Spleen (tissue), 11 donors: ENCODE data around the gene NCF2. TPM values are rescaled to one million over a fixed set of nuclear protein-coding genes. Genes with fewer than 3 reads are reported as not detected.

Source experiments
- DNase-seq: peaks from one replicate; pipeline ENCODE4 v3.0.0-alpha.2; 2020
- H3K27ac ChIP-seq, 8 donors: fragments of 200-600 bp; sonication (generic) in 7 of 8; 1 replicate in 4 of 8; 2 replicates in 4 of 8; pipeline versions ENCODE4 v1.5.0 to v1.8.0; 2016 to 2021; ENCODE audit warnings: inconsistent platforms in 4 of 8, mild to moderate bottlenecking in 4 of 8, moderate library complexity in 1 of 8
- H3K27me3 ChIP-seq, 7 donors: fragments of 200-600 bp; sonication (generic) in 6 of 7; replicated peaks in 1 of 7; 1 replicate in 4 of 7; 2 replicates in 3 of 7; pipeline versions ENCODE4 v1.5.0 to v1.8.0; 2016 to 2021; ENCODE audit warnings: inconsistent platforms in 3 of 7, mild to moderate bottlenecking in 1 of 7
- H3K36me3 ChIP-seq, 6 donors: fragments of 200-600 bp; sonication (generic) in 5 of 6; 1 replicate in 4 of 6; 2 replicates in 2 of 6; pipeline versions ENCODE4 v1.5.0 to v1.8.0; 2016 to 2021; ENCODE audit warnings: inconsistent platforms in 2 of 6
- H3K4me1 ChIP-seq, 6 donors: fragments of 200-600 bp; sonication (generic) in 5 of 6; 1 replicate in 3 of 6; 2 replicates in 3 of 6; pipeline versions ENCODE4 v1.5.0 to v1.8.0; 2016 to 2021; ENCODE audit warnings: inconsistent platforms in 3 of 6
- H3K4me3 ChIP-seq, 8 donors: fragments of 200-600 bp; sonication (generic) in 7 of 8; 1 replicate in 4 of 8; 2 replicates in 4 of 8; pipeline versions ENCODE4 v1.5.0 to v1.8.0; 2016 to 2021; ENCODE audit warnings: inconsistent platforms in 4 of 8, mild to moderate bottlenecking in 4 of 8, moderate library complexity in 2 of 8
- H3K9me3 ChIP-seq, 8 donors: fragments of 200-600 bp; sonication (generic) in 7 of 8; 1 replicate in 4 of 8; 2 replicates in 4 of 8; pipeline versions ENCODE4 v1.5.0 to v1.8.0; 2016 to 2021; ENCODE audit warnings: inconsistent platforms in 4 of 8
- POLR2A ChIP-seq, 3 donors: fragments of 450-650 bp; IDR thresholded peaks; one replicate each; pipeline ENCODE4 v1.5.1; 2017; ENCODE audit warnings: antibody characterized with exemption in 3 of 3, mild to moderate bottlenecking in 1 of 3
- POLR2AphosphoS5 ChIP-seq, 3 donors: sonication (generic); formaldehyde crosslinking; IDR thresholded peaks; one replicate each; pipeline ENCODE4 v1.5.1; 2017; ENCODE audit warnings: antibody characterized with exemption in 3 of 3
- WGBS, 5 donors: extraction: QIAGEN DNeasy Blood & Tissue Kit in 3 of 5; methylation state at CpG; one replicate each; pipeline versions ENCODE4 v1.1.5 to v1.1.7; 2013 to 2018; 5-methylcytosine and 5-hydroxymethylcytosine counted together
- intact Hi-C: fragments of 100-400 bp; cut with DNase I; formaldehyde crosslinking; loops from one replicate; pipeline ENCODE4 v1.15.0; 2023; ENCODE audit warnings: low total_unique reads
- polyA plus RNA-seq, 3 donors: library from polyadenylated mRNA; stranded (reverse); fragments of 200-250 nt; gene quantifications; one replicate each; pipeline ENCODE4 v1.2.1, GENCODE V29; 2013
- total RNA-seq, 7 donors: library from RNA; depleted of rRNA in 3 of 7; stranded (reverse); fragments of >200 nt in 3 of 7; fragmentation: NEBNext Ultra II Directional in 4 of 7; extraction: Animal tissue kit (Norgen Biotek cat#: 25700) in 4 of 7; gene quantifications; one replicate each; pipeline versions ENCODE4 v1.1.0 to v1.2.1, GENCODE V29; 2016 to 2021
- TF ChIP-seq, protein P1 (sequence below), 11 experiments: fragments of 200-600 bp in 7 of 11; fragments of 450-650 bp in 4 of 11; sonication (generic) in 4 of 11; IDR thresholded peaks in 8 of 11; conservative IDR thresholded peaks in 3 of 11; 1 replicate in 7 of 11; 2 replicates in 4 of 11; pipeline versions ENCODE4 v1.4.0 to v1.8.0; 2016 to 2021; ENCODE audit warnings: antibody characterized with exemption in 11 of 11, inconsistent platforms in 4 of 11, mild to moderate bottlenecking in 1 of 11
- donor health status: healthy with polysubstance abuse.
- donor health status: DM: no; HTN: no; CAD: no; lungs with moderate emphysema.
- donor health status: DM: no; HTN: no; CAD: no.
- donor health status: Bipolar disorder and iron deficiency.
- donor health status: healthy.
- donor health status: DM: no; HTN: no; CAD: no.
- donor health status: DM: yes; HTN: yes; CAD: no.

NCF2 gene
- total and polyA plus RNA-seq, 10 donors, result 14.9 to 232 (median 99.0) TPM

DNA sequence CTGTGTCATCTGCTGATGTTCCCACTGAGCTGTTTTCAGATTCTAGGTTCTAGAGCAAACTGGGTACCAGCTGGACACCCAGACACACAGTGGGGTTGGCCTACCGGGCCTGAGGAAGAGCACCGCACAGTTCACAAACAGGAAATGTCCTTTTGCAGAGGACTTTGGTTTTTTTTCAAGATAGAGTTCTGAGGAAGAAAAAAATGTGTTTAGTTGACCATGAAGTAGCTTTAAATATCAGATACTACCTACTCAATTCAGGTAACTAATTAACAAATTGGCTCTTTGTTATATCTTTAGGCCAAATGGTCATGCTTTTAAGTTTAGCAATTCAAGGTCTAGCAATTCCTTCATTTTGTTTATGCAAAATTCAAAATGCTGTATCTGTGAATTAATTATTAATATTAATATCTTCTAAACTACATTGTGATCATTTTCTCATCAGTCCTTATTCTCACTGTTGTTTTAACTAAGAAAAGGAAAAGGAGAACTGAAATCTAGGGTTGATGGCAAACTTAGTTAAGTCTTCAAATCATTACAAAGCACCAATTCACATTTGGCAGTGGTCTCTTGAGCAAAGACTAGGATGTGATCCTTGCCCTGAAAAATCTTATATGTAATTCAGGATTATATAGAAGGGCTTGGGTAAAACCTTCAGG lies 17.2 kb upstream of the NCF2 start:
- intact Hi-C loops, result no loop called here
- H3K27ac ChIP-seq, result peak overlapping the region in 7 of 8 donors; percentile 22 to 94 (median 85)
- H3K4me3 ChIP-seq, result peak overlapping the region in 1 of 8 donors; percentile 58
- DNase-seq, result no peak
- 5 to 39% (median 22%) methylated on average over 2 of the region's 2 CpGs for WGBS, 5 donors
- H3K36me3 ChIP-seq, result no peaks in the 10 kb centered on the region
- no peaks in the 10 kb centered on the region for H3K27me3 ChIP-seq
- H3K9me3 ChIP-seq, result no peaks in the 10 kb centered on the region
- TF ChIP-seq, protein P1, sequence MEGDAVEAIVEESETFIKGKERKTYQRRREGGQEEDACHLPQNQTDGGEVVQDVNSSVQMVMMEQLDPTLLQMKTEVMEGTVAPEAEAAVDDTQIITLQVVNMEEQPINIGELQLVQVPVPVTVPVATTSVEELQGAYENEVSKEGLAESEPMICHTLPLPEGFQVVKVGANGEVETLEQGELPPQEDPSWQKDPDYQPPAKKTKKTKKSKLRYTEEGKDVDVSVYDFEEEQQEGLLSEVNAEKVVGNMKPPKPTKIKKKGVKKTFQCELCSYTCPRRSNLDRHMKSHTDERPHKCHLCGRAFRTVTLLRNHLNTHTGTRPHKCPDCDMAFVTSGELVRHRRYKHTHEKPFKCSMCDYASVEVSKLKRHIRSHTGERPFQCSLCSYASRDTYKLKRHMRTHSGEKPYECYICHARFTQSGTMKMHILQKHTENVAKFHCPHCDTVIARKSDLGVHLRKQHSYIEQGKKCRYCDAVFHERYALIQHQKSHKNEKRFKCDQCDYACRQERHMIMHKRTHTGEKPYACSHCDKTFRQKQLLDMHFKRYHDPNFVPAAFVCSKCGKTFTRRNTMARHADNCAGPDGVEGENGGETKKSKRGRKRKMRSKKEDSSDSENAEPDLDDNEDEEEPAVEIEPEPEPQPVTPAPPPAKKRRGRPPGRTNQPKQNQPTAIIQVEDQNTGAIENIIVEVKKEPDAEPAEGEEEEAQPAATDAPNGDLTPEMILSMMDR (IDR thresholded peaks at IDR 0.05 in 8 of 11, conservative IDR thresholded peaks at IDR 0.05 in 3 of 11), result no peak
- TF ChIP-seq POLR2A (IDR thresholded peaks at IDR 0.05) (no peak), POLR2AphosphoS5 (IDR thresholded peaks at IDR 0.05) (no peak)
- H3K4me1 ChIP-seq, result peaks cover 0 to 80% (median 35%) of the 10 kb centered on the region in 6 donors

DNA sequence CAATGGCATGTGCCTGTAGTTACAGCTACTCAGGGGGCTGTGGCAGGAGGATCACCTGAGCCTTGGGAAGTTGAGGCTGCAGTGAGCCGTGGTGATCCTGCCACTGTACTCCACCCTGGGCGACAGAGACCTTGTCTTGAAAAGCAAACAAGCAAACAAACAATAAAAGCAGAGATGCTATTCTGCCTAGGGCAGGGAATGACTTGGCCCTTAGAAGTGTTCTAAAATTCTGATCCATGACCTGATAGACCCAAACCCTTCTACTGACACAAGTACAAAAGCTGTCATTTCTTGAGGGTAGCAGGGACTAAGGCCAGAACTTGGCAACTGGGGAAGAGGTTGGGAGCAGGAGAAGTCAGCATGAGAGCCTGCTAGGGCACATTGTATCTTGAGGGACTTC lies 15.6 kb upstream of the NCF2 start:
- Histone ChIP-seq H3K27ac (peak overlapping the region in 7 of 8 donors; percentile 76 to 94 (median 85)), H3K4me1 (peaks cover 0 to 92% (median 36%) of the 10 kb centered on the region in 6 donors)

DNA sequence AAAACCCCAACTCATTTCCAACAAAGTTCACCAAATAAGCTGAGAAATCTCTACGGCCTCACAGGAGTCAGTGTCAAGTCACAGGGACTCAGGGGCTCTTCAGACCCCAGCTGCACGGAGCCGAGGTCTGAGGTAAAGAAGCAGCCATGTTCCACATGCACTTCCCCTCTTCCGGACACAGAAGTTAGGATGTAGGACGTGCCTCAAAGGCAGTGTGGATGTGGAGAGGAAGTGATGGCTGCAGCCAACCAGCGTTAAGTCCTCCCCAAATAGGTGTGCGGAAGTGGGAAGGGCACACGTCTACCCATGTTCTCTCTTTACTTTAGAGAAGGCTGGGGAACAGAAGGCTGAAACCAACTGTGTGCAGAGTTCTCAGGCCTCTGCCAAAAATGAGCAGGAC lies 14.6 kb upstream of the NCF2 start:
- H3K4me1 ChIP-seq, result peaks cover 0 to 87% (median 31%) of the 10 kb centered on the region in 6 donors
- intact Hi-C loops, result no loop called here
- H3K36me3 ChIP-seq, result no peaks in the 10 kb centered on the region
- 40 to 76% (median 54%) methylated on average over 8 of the region's 8 CpGs for WGBS, 5 donors
- TF ChIP-seq, protein P1 (IDR thresholded peaks at IDR 0.05 in 8 of 11, conservative IDR thresholded peaks at IDR 0.05 in 3 of 11), result no peak
- TF ChIP-seq POLR2A (IDR thresholded peaks at IDR 0.05) (no peak), POLR2AphosphoS5 (IDR thresholded peaks at IDR 0.05) (peak in 2 of 3 donors; percentile 16 to 38)
- no peaks in the 10 kb centered on the region for H3K9me3 ChIP-seq
- H3K27ac ChIP-seq, result peak overlapping the region in 7 of 8 donors; percentile 76 to 94 (median 85)
- H3K27me3 ChIP-seq, result no peaks in the 10 kb centered on the region
- DNase-seq, result peak; percentile 83
- peak overlapping the region in 1 of 8 donors; percentile 58 for H3K4me3 ChIP-seq

More for the DNA sequence above, 15.6 kb upstream of the NCF2 start:
- intact Hi-C loops, result no loop called here
- WGBS, 5 donors, result 90 to 97% (median 94%) methylated on average over 2 of the region's 2 CpGs
- DNase-seq, result no peak
- Histone ChIP-seq H3K9me3 (no peaks in the 10 kb centered on the region), H3K27me3 (no peaks in the 10 kb centered on the region), H3K4me3 (peak overlapping the region in 1 of 8 donors; percentile 58), H3K36me3 (no peaks in the 10 kb centered on the region)
- no peak for TF ChIP-seq POLR2AphosphoS5 (IDR thresholded peaks at IDR 0.05)
- TF ChIP-seq, protein P1 (IDR thresholded peaks at IDR 0.05 in 8 of 11, conservative IDR thresholded peaks at IDR 0.05 in 3 of 11), result no peak
- no peak for TF ChIP-seq POLR2A (IDR thresholded peaks at IDR 0.05)

DNA sequence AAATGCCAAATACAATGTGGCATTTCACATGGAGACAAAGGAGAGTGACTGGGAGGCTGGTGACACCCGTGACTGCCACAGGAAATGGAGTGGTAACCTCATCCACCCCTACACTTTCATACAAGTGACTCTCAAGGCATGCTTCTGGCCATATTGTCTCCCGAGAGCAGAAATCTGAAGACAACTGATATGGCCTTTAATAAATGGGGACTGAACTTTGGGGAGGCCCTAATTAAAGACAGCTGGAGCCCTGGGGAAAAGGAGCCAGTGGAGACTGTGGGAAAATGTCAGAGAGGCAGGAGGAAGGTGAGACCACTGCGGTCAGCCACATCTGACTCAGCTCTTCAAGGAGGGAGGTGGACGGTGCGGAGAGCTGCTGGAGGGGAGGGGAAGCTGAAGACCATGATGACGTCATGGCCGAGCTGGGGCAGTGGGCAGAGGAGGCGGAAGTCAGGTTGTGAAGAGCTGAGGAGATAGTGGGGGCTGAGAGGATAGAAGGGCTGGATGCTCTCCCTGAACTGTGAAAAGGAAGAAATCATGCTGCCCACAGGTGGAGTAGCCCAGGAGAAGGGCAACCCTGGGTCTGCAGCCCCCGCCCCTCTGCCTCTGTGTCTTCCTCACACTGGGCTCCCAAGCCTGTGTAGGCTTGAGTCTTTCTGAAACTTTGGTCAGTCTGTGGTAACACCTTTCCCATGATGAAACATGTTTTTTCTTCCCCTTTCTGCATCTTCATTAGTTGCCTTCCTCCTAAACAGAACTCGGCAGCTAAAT lies 14.0 kb upstream of the NCF2 start:
- H3K9me3 ChIP-seq, result no peaks in the 10 kb centered on the region
- peak overlapping the region in 1 of 8 donors; percentile 58 for H3K4me3 ChIP-seq
- intact Hi-C loops, result no loop called here
- 27 to 62% (median 42%) methylated on average over 10 of the region's 10 CpGs for WGBS, 5 donors
- TF ChIP-seq, protein P1 (IDR thresholded peaks at IDR 0.05 in 8 of 11, conservative IDR thresholded peaks at IDR 0.05 in 3 of 11), result no peak
- TF ChIP-seq POLR2AphosphoS5 (IDR thresholded peaks at IDR 0.05), result peak in 2 of 3 donors; percentile 19 to 34
- H3K4me1 ChIP-seq, result peaks cover 0 to 81% (median 26%) of the 10 kb centered on the region in 6 donors
- peak overlapping the region in 7 of 8 donors; percentile 76 to 94 (median 85) for H3K27ac ChIP-seq
- DNase-seq, result peak; percentile 91
- no peaks in the 10 kb centered on the region for H3K27me3 ChIP-seq
- no peaks in the 10 kb centered on the region for H3K36me3 ChIP-seq
